Cardiac muscle cell (in vitro differentiated cells and primary cell): ENCODE results near the gene WDFY2. TPM values are rescaled to one million over a fixed set of nuclear protein-coding genes. Genes with fewer than 3 reads are reported as not detected.
A peak's percentile ranks its signal among the peaks of the same experiment; 100 is the strongest.

Experiments
- DNase-seq, 2 donors: peaks; one replicate each; pipeline versions ENCODE4 v3.0.0 to v3.0.0-alpha.2; 2010 to 2017; ENCODE audit warnings: low read depth in 1 of 2, low spot score in 1 of 2
- H3K27ac ChIP-seq: fragments of 200-600 bp; sonication (generic); 2 replicates; pipeline ENCODE4 v1.5.1; 2016
- H3K27me3 ChIP-seq: fragments of 200-600 bp; sonication (generic); 2 replicates; pipeline ENCODE4 v1.6.0; 2016; ENCODE audit warnings: control low read depth
- H3K36me3 ChIP-seq: fragments of 200-600 bp; sonication (generic); 2 replicates; pipeline ENCODE4 v1.5.1; 2016; ENCODE audit warnings: control low read depth
- H3K4me1 ChIP-seq: fragments of 200-600 bp; sonication (generic); 2 replicates; pipeline ENCODE4 v1.8.1; 2017; ENCODE audit warnings: low read depth, mild to moderate bottlenecking, mixed run types
- H3K4me3 ChIP-seq: fragments of 200-600 bp; sonication (generic); 2 replicates; pipeline ENCODE4 v1.5.1; 2016; ENCODE audit warnings: mild to moderate bottlenecking
- H3K9me3 ChIP-seq: fragments of 200-600 bp; sonication (generic); 2 replicates; pipeline ENCODE4 v1.5.1; 2017; ENCODE audit warnings: low read depth, mild to moderate bottlenecking, control low read depth
- polyA plus RNA-seq: library from polyadenylated mRNA; unstranded; fragments of >200 nt; fragmentation: Nextera tagmentation; extraction: Ambion mirVana; gene quantifications from 2 replicates; pipeline ENCODE4 v1.2.1, GENCODE V29; 2016
- total RNA-seq: library from RNA; depleted of rRNA; stranded (reverse); fragments of >200 nt; gene quantifications from 2 replicates; pipeline ENCODE4 v1.2.3, GENCODE V29; 2016
- TF ChIP-seq, protein P1 (sequence below): IDR thresholded peaks from 2 replicates; pipeline ENCODE4 v1.5.1; 2012; ENCODE audit warnings: low read depth, mild to moderate bottlenecking, low read length

WDFY2 gene
- total and polyA plus RNA-seq, 2 experiments from 2014 or later = 9.1 to 20.4 TPM

DNA sequence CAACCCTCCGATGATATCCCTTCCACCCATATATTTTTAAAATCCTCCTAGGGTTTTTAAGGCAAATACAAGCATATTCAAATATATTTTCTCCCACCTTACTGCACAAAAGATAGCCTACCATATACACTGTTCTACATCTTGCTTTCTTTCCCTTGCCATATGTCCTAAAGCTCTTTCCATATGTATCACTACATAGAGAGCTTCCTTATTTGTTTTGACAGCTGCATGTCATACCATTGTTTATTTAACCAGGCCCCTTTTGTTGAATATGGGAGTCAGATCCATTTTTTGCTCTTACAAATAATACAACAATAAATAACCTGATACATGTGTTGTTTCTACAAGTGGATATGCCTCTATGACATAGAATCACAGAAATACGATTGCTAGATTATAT lies 32.8 kb upstream of the WDFY2 start:
- H3K9me3 ChIP-seq = no peaks in the 10 kb centered on the region
- TF ChIP-seq, protein P1, sequence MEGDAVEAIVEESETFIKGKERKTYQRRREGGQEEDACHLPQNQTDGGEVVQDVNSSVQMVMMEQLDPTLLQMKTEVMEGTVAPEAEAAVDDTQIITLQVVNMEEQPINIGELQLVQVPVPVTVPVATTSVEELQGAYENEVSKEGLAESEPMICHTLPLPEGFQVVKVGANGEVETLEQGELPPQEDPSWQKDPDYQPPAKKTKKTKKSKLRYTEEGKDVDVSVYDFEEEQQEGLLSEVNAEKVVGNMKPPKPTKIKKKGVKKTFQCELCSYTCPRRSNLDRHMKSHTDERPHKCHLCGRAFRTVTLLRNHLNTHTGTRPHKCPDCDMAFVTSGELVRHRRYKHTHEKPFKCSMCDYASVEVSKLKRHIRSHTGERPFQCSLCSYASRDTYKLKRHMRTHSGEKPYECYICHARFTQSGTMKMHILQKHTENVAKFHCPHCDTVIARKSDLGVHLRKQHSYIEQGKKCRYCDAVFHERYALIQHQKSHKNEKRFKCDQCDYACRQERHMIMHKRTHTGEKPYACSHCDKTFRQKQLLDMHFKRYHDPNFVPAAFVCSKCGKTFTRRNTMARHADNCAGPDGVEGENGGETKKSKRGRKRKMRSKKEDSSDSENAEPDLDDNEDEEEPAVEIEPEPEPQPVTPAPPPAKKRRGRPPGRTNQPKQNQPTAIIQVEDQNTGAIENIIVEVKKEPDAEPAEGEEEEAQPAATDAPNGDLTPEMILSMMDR = no peak
- H3K4me1 ChIP-seq = no peaks in the 10 kb centered on the region
- no peak overlapping the region for H3K27ac ChIP-seq
- H3K4me3 ChIP-seq = no peak overlapping the region
- H3K36me3 ChIP-seq = no peaks in the 10 kb centered on the region
- no peak for DNase-seq
- H3K27me3 ChIP-seq = peaks cover 5% of the 10 kb centered on the region

DNA sequence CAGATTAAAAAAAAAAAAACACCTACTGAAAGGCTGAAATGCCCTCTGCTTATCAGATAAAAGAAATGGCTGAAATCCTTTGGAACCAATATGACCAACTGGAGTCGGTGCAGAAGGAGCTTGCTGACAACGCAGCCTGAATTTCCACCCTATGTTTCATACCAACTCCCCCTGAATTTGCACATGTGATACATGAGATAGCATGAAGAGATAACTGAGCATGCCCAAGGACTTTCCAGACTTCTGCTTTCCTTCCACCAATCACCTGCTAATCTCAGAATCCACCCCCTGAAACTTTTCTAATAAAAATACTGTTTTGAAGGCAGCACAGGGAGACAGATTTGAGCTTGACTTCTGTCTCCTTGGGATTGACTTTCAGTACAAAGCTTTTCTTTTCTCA lies 32.2 kb upstream of the WDFY2 start:
- no peak for DNase-seq
- H3K27me3 ChIP-seq = peaks cover 5% of the 10 kb centered on the region
- TF ChIP-seq, protein P1 = no peak

DNA sequence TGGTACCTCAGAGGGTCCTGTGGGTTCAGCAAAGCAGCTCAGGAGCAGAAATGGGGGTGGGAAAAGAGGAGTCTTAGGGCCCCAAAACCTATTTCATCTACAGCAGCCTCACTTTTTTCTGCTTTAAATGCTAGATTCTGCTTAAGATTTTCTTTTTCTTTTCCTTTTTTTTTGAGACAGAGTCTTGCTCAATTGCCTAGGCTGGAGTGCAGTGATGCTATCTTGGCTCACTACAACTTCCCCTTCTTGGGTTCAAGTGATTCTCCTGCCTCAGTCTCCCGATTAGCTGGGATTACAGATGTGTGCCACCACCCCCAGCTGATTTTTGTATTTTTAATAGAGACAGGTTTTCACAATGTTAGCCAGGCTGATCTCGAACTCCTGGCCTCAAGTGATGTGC lies 30.7 kb upstream of the WDFY2 start:
- no peak overlapping the region for H3K27ac ChIP-seq
- H3K27me3 ChIP-seq = peaks cover 7% of the 10 kb centered on the region
- H3K4me3 ChIP-seq = no peak overlapping the region
- TF ChIP-seq, protein P1 = no peak
- H3K4me1 ChIP-seq = no peaks in the 10 kb centered on the region
- H3K36me3 ChIP-seq = no peaks in the 10 kb centered on the region
- no peak for DNase-seq
- H3K9me3 ChIP-seq = no peaks in the 10 kb centered on the region

More for the DNA sequence above, 32.2 kb upstream of the WDFY2 start:
- Histone ChIP-seq H3K27ac (no peak overlapping the region), H3K4me3 (no peak overlapping the region), H3K36me3 (no peaks in the 10 kb centered on the region), H3K9me3 (no peaks in the 10 kb centered on the region), H3K4me1 (no peaks in the 10 kb centered on the region)

DNA sequence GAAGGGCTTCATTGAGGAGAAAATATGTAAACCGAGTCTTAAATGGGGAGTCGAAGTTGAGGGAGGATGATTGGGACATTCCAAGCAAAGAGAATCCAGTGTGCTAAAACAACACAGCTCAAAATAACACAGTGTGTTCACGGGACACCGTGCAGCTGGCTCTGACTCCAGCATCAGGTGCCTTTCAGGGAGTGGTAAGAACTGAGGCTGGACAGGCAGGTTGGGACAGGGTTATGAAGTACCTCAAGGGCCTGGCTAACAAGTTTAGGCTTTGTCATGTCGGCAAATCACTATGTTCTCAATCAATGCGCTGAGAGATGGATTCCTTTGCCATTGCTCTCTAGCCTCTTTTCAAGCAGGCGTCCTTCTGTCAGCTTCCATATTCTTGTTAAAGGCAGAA lies 27.5 kb upstream of the WDFY2 start:
- no peaks in the 10 kb centered on the region for H3K9me3 ChIP-seq
- no peak overlapping the region for H3K27ac ChIP-seq
- no peaks in the 10 kb centered on the region for H3K36me3 ChIP-seq
- peaks cover 11% of the 10 kb centered on the region for H3K27me3 ChIP-seq
- no peak overlapping the region for H3K4me3 ChIP-seq
- TF ChIP-seq, protein P1 = no peak
- peak in 1 of 2 donors; percentile 49 for DNase-seq
- H3K4me1 ChIP-seq = no peaks in the 10 kb centered on the region

DNA sequence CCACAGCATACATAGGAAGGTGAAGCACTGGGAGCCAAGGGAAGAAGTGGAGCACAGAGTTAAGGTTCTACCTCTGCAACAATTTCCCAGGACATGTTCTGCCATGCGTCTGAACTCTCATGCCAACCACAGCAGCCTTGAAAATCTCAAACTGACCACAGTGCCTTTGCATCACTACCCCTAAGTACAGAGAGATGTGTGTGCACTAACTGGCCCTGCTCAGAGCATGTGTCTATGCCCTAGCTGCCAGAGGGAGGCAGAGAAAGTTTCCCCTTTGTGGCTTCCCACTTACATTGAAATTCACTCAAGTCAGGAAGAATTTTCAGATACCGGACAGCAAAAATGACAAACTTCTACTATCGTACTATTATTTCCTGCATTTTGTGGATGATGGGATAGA lies 26.8 kb upstream of the WDFY2 start:
- no peak overlapping the region for H3K27ac ChIP-seq
- H3K4me3 ChIP-seq = no peak overlapping the region

More for the DNA sequence above, 26.8 kb upstream of the WDFY2 start:
- Histone ChIP-seq H3K36me3 (no peaks in the 10 kb centered on the region), H3K4me1 (no peaks in the 10 kb centered on the region), H3K9me3 (no peaks in the 10 kb centered on the region), H3K27me3 (peaks cover 11% of the 10 kb centered on the region)
- DNase-seq = no peak
- TF ChIP-seq, protein P1 = no peak
